Pulmonary artery endothelial cell (primary cell): ENCODE results near the gene VMAC. TPM values are rescaled to one million over a fixed set of nuclear protein-coding genes. Genes with fewer than 3 reads are reported as not detected.
"Not testable (repeated sequence)": the region's sequence is repeated elsewhere in the genome, so short reads cannot be mapped to it uniquely, and the experiment has no call there.

ENCODE experiments used
- DNase-seq: peaks from one replicate; pipeline ENCODE4 v3.0.0-alpha.2; 2011; ENCODE audit warnings: low read depth, low spot score
- total RNA-seq: library from RNA; depleted of rRNA; stranded (reverse); fragments of >200 nt; gene quantifications from 2 replicates; pipeline ENCODE4 v1.2.3, GENCODE V29; 2014

The VMAC gene, protein sequence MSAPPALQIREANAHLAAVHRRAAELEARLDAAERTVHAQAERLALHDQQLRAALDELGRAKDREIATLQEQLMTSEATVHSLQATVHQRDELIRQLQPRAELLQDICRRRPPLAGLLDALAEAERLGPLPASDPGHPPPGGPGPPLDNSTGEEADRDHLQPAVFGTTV
- total RNA-seq, result 3.8 and 4.4 TPM in 2 replicates

DNA sequence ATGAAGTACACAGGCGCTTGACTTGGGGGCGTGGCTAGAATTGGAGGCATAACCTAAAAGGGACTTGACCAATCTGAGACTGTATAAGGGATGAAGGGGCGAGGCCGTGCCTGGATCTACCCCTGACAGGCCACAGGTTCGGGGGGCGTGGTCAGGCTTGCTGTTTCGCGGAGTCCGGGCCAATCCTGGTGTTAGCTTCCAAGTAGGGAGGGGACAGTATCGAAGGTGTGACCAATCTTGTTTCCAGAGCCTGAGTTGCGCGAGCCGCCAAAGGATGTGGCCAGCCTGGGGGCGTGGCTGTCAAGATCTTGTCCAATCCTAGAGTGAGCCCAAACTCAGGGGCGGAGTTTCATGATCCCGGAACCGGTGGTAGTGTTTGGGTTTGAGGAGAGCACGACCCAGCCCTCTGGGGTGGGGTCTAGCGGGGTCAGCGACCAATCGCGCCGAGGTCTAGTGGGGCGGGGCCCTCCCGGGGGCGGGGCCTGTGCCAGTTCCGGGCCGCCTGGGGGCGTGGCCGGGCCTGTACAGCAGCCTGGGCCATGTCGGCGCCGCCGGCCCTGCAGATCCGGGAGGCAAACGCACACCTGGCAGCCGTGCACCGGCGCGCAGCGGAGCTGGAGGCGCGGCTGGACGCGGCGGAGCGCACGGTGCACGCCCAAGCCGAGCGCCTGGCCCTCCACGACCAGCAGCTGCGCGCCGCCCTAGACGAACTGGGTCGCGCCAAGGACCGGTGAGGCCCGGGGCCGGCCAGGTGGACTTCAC lies at the start of gene VMAC:
Gene VMAC, plus strand, starts transcription at position 521 of the 762 bp plus-strand sequence. Its CDS starts 19 bp downstream, at position 540.
- DNase-seq, result peak; percentile 100

DNA sequence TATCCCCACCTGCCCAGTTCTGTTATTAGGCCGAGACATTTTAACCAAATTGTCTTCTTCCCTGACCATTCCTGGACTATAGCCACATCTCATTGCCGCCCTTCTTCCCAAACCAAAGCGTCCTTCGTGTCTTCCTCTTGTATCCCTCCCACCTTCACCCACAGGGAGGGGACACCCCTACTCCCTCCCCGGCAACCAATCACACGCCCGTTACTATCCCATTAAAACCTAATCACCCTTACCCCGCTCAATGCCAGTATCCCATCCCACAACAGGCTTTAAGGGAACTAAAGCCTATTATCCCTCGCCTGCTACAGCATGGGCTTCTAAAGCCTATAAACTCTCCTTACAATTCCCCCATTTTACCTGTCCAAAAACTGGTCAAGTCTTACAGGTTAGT lies 49.5 kb upstream of the VMAC start:
- DNase-seq, result not testable (repeated sequence)

DNA sequence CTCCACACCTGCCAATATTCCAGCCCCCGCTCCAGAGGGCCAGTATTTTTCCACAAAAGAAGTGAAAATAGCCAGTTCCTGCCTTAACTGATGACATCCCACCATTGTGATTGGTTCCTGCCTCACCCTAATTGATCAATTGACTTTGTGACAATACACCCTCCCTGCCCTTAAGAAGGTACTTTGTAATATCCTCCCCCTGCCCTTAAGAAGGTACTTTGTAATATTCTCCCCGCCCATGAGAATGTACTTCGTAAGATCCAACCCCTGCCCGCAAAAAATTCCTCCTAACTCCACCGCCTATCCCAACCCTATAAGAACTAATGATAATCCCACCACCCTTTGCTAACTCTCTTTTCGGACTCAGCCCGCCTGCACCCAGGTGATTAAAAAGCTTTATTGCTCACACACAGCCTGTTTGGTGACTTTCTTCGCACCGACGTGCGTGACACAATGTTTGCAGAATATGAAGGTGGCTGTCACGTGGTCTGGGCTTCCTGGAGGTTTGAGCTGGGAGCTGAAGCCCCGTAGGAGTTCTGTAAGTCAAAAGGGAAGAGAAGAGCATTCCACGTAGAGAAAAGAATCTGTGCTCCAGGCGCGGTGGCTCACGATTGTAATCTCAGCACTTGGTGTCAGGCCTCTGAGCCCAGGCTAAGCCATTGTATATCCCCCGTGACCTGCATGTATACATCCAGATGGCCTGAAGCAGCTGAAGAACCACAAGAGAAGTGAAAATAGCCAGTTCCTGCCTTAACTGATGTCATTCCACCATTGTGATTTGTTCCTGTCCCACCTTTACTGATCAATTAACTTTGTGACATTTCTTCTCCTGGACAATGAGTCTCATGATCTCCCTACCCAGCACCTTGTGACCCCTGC lies 47.2 kb upstream of the VMAC start:
- DNase-seq, result no peak

DNA sequence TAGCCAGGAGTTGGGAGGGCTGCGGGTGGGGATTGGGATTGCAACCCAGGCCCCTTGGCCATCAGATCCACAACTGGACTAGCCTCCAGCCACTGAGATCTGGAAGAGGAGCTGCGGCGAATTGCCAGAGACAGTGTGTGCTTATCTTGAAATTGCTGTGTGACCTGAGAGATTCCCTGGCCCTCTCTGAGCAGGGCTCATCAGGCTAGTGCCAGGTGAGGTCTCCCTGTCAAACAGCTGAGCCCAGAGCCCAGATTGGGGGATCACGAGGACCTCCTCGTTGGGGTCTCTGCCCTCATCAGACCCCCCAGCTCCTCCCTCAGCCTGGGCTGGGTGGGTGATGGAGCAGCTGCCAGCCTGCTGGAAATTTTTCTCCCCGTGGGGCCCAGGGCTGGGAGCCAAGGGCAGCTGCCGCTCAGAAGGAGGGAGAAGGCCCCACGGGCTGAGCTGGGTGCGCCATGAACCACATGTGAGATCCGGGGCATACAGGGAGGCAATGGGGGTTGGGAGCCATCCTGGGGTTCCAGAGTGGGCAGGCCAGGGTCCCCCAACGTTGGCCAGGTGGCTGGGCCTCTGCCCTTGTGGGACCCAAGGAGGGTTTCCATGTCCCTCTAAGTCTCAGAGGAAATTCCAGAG lies 41.5 kb upstream of the VMAC start:
- DNase-seq, result no peak

DNA sequence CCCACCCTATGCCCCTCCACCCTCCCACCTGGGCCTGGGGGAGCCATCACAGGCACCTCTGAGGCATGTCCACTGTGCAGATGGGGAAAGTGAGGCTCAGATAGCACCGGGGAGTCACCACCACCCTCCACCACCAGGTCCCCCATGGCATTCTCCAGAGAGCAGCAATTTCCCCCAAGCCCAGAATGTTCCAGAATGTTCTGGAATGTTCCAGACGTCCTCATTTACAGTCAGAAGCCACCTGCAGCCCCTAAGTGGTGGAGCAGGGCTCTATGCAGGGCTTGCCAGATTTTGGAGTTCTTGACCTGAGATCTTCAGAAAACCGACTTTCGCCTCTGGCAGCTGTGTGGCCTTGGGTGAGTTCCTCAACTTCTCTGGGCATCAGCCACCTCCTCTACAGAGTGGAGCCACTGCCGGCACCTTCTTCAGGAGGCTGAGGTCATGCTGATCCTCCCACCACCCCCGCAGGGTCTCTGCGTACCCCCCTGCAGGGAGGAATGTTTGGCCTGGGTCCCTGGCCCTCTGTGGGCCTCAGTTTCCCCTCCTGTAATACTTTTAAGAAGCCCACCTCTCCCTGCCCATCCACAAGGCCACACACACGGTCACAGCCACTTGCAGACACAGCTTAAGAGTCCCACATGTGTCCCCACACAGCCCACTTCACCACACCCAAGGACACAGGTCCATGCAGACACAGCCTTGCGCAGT lies 40.5 kb upstream of the VMAC start:
- DNase-seq, result no peak

DNA sequence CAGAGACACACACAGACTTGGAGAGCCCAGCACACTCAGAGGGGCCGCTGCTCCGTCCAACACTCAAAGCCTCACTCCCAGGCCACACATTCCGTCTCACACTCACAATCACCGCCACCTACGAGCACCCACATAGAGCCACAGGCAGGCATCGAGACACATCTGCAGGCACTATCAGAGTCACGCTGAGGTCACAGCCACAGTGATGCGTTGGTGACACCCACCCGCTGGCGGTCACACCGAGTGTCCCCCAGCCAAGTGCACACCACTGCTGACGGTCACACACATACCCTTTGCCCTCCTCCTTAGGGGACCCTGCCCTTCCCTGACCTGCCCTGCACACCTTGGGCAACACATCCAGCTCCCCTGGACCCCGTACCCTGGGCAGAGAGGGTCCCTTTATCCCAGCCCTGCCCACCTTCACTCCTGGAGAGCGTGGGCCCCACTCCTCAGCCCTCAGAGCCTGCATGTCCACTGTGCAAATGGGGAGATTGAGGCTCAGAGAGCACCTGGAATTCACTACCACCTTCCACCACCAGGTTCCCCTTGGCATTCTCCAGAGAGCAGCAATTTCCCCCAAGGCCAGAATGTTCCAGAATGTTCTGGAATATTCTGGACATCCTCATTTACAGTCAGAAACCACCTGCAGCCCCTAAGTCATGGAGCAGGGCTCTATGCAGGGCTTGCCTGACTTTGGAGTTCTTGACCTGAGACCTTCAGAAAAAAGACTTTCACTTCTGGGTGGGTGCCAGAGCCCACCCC lies 39.8 kb upstream of the VMAC start:
- DNase-seq, result no peak

DNA sequence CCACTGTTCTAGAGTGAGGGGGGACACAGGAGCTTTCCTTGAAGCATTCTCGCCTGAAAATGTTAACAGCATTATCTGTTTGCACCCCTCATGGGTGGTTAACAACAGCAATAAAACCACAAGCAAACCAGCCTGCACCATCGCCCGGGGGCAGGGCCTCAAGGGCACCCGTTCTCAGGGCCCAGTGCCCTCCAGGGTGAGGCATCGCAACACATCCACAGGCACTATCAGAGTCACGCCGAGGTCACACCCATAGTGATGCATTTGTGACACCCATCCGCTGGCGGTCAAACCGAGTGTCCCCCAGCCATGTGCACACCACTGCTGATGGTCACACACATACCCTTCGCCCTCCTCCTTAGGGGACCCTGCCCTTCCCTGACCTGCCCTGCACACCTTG lies 38.9 kb upstream of the VMAC start:
- no peak for DNase-seq

DNA sequence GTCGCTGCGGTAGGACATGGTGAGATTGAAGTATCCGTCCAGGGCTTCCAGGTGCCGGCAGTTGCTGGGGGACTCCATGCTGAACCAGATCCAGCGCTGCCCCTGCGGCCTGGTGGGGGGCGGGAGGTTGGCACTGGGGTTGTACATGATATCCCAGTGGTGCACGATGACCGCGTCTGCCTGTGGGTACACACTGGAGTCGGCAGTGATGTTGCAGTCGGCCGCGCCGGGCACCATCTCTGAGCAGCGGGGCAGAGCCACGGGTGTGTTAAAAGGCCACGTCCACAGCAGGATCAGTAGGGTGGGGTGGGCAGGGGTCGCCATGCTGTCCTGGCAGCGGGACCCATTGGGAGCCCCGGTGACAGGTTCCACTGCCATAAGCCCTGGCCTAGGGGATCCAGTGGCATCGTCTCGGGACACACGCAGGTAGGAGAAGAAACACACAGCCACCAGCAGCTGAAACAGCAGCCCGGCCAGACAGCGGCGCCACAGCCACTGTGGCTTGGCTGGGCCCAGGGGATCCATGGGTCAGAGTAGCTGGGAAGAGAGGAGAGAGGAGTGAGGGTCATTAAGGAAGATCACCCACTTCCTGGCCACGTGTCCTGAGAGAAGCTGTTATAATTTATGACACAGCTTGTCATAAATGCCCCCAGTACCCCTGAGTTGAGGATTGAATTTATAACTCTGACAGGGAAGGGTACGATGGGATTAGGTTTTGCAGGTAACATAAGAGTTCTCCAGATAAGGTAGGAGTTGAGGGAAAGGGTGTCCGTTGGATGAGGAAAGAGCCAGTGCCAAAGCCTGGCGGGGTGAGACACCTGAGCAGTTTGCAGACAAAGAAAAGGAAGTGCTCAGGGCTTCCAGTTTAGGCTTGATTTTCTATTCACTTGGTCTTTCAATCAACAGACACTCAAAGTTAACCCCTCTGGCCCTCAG lies 37.2 kb upstream of the VMAC start:
- no peak for DNase-seq

DNA sequence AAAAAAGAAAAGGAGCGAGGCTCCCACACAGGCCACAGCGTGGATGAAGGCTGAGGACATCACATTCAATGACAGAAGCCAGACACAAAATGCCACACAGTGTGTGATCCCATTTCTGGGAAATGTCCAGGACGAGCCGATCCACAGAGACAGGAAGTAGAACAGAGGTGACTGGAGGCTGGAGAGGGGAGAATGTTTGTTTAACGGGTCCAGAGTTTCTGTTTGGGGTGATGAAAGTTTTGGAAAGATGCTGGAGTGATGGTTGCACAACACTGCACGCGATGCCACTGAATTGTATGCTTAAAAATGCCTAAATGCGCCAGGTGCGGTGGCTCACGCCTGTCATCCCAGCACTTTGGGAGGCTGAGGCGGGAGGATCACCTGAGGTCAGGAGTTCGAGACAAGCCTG lies 33.7 kb upstream of the VMAC start:
- no peak for DNase-seq

DNA sequence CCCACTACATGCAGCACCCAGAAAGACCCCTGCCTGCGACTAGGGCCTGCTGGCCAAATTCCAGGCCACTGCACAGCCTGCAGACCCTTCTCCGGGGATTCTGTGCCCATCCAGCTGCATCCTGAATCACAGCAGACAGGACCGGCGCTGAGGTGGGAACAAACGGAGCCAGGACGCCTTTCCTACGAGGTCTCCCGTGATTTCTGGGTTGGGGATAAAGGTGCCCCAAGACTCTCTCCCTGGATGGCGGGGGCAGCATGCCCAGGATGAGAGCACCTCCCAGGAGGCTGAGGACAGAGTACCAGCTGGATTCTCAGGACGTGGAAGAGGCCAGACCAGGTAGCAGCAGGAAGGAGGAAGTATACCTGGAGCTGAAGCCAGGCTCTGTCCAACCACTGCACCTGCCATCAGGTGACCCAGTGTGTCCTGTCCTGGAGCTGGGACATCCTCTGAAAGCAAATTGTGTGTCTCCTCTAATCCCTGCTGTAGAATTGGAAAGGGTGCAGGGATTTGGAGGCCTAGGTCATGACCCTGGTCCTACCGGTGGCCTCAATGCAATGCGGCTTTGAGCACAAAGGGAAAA lies 31.0 kb upstream of the VMAC start:
- no peak for DNase-seq

DNA sequence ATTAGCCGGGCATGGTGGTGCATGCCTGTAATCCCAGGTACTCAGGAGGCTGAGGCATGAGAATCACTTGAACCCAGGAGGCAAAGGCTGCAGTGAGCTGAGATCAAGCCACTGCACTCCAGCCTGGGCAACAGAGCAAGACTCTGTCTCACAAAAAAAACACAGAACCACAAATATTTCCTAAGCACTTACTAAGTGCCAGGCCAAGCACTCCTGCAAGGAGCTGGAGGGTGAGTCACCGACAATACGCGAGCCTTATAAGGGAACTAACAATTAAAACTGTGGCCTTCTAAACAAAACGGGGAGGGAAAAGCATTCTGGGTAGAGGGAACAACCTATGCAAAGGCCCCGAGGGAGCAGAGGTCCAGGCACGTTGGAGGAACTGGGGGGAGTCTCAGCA lies 30.2 kb upstream of the VMAC start:
- DNase-seq, result not testable (repeated sequence)

DNA sequence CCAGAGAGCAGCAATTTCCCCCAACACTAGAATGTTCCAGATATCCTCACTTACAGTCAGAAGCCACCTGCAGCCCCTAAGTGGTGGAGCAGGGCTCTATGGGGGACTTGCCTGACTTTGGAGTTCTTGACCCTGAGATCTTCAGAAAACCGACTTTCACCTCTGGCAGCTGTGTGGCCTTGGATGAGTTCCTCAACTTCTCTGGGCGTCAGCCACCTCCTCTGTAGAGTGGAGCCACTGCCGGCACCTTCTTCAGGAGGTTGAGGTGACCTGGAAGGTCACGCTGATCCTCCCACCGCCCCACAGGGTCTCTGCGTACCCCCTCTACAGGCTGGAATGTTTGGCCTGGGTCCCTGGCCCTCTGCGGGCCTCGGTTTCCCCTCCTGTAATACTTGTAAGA lies 27.2 kb upstream of the VMAC start:
- no peak for DNase-seq

DNA sequence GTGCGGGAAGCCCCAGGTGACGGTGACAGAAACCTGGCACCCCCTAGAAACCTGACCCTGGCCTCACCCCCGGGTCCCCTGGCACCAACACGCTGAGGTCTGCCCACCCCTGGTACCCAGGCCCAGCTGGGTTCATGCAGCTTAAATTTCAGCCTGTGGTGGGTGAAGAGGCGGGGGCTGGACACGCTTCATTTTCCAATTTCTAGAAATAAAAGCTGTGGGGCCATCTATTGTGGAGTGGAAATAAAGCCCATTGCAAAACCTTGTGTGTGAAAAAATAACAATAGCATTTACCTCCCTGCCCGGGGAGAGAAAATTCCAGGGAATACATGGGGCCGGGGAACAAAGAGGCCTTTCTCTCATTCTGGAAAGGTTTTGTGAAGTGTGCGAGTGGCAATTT lies 26.8 kb upstream of the VMAC start:
- no peak for DNase-seq

DNA sequence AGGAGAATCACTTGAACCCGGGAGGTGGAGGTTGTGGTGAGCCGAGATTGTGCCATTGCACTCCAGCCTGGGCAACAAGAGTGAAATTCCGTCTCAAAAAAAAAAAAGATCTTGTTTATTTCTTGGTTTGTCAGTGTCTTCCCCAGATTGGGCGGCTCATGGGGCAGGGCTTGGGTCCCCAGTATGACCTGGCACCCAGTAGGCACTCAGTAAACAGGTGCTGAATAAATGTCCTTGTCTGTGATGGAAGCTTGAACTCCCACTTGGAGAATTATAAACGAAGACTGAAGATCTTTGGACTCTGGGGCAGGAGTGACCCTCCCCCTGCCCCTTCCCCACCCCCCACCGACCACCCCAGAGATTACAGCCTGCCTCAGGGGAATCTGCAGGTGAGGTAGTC lies 24.5 kb upstream of the VMAC start:
- no peak for DNase-seq

DNA sequence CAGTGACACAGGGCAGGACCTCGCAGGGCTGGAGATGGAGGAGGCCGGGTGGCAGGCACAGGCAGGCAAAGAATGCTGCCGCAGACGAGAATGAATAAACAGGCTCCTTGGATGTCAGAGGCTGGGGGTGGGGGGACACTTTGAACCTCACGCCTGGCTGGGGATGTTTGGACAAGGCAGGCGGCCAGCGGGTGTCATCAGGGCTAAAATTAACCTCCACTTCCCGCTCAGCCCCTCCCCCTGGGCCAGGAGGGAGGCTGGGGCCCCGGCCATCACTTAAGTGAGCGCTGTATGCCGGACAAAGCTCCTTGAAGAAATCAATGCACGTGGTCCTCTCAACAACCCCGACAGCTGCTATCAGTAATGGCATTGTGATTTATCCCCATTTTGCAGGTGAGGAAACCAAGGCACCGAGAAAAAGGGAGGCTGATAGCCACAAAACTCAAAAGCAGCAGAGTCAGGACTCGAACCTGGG lies 24.0 kb upstream of the VMAC start:
- DNase-seq, result no peak

DNA sequence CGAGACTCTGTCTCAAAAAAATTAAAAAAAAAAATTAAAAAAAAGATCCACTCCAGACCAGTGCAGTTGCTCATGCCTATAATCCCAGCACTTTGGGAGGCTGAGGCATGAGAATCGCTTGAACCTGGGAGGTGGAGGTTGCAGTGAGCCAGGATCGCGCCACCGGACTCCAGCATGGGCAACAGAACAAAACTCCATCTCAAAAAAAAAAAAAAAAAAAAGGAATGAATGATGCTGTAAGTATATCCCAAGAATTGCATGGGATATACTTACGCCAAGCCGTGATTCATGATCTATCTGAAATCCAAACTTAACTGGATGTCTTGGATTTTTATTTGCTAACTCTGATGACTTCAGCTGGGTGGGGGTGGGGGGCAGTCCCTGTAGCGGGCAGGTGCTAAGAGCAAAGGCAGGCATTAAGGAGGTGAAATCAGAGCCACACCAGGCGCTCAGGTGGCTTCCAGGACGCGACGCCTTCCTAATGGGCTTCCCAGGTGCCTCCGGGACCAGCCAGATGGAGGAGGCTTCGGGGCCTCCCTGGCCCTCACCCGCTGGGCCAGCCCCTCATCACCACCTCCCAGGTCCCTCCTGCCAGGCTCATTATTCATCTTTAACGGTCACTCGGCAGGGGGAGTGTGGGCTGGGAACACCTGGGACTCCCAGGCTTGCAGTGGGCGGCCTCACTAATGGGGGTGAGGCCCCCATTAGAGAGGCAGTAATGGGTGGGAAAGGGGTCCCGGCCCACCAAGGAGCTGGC lies 23.0 kb upstream of the VMAC start:
- DNase-seq, result no peak

DNA sequence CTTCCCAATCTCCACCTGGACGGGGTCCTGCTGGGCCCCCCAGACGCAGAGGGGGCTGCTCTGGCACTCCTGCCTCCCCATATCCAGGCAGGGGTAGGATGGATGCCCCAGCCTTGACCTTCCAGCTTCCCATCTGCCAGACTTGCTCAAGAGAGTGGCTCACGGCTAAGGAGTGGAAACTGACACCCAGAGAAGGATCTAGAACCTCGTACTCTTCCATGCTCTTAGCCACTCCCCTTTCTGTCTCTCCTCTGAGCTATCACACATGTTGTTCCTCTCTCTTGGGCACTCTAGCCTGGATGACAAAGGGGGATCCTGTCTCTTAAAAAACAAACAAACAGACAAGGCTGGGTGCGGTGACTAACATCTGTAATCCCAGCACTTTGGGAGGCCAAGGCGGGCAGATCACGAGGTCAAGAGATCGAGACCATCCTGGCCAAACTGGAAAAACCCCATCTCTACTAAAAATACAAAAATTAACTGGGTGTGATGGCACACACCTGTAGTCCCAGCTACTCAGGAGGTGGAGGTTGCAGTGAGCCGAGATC lies 22.2 kb upstream of the VMAC start:
- DNase-seq, result no peak
